Immature natural killer cell (primary cell): Measurements from ENCODE around the gene IL6. TPM values are rescaled to one million over a fixed set of nuclear protein-coding genes. Genes with fewer than 3 reads are reported as not detected.
"Not testable (repeated sequence)": the region's sequence is repeated elsewhere in the genome, so short reads cannot be mapped to it uniquely, and the experiment has no call there.

Experiments used
- DNase-seq, 3 donors: peaks; one replicate each; pipeline ENCODE4 v3.0.0; 2022; ENCODE audit warnings: mixed read lengths in 1 of 3
- H3K27ac Mint-ChIP-seq, 6 donors: one replicate each; pipeline ENCODE4 v1.8.0; 2020; ENCODE audit warnings: mixed read lengths in 6 of 6, mild to moderate bottlenecking in 5 of 6, inconsistent platforms in 4 of 6, moderate library complexity in 3 of 6
- H3K27me3 Mint-ChIP-seq, 3 donors: one replicate each; pipeline ENCODE4 v1.8.0; 2020 to 2021; ENCODE audit warnings: low read depth in 3 of 3, mild to moderate bottlenecking in 3 of 3, mixed read lengths in 3 of 3, moderate library complexity in 3 of 3, inconsistent platforms in 1 of 3
- H3K36me3 Mint-ChIP-seq, 3 donors: one replicate each; pipeline ENCODE4 v1.8.0; 2020; ENCODE audit warnings: mixed read lengths in 3 of 3, inconsistent platforms in 2 of 3, mild to moderate bottlenecking in 2 of 3
- H3K4me1 Mint-ChIP-seq, 2 donors: one replicate each; pipeline ENCODE4 v1.8.0; 2020; ENCODE audit warnings: inconsistent platforms in 2 of 2, mild to moderate bottlenecking in 2 of 2, mixed read lengths in 2 of 2, moderate library complexity in 1 of 2
- H3K4me3 Mint-ChIP-seq, 5 donors: one replicate each; pipeline ENCODE4 v1.8.0; 2020; ENCODE audit warnings: mild to moderate bottlenecking in 5 of 5, mixed read lengths in 5 of 5, inconsistent platforms in 3 of 5, moderate library complexity in 3 of 5
- H3K9me3 Mint-ChIP-seq, 6 donors: one replicate each; pipeline ENCODE4 v1.8.0; 2020; ENCODE audit warnings: mild to moderate bottlenecking in 6 of 6, mixed read lengths in 6 of 6, inconsistent platforms in 4 of 6, moderate library complexity in 3 of 6
- polyA plus RNA-seq, 3 donors: library from polyadenylated mRNA; unstranded; fragments of 300-500 nt; fragmentation: Illumina TruSeq; gene quantifications; one replicate each; pipeline ENCODE4 v1.2.3, GENCODE V29; 2021

IL6 gene
- polyA plus RNA-seq, result not detected

DNA sequence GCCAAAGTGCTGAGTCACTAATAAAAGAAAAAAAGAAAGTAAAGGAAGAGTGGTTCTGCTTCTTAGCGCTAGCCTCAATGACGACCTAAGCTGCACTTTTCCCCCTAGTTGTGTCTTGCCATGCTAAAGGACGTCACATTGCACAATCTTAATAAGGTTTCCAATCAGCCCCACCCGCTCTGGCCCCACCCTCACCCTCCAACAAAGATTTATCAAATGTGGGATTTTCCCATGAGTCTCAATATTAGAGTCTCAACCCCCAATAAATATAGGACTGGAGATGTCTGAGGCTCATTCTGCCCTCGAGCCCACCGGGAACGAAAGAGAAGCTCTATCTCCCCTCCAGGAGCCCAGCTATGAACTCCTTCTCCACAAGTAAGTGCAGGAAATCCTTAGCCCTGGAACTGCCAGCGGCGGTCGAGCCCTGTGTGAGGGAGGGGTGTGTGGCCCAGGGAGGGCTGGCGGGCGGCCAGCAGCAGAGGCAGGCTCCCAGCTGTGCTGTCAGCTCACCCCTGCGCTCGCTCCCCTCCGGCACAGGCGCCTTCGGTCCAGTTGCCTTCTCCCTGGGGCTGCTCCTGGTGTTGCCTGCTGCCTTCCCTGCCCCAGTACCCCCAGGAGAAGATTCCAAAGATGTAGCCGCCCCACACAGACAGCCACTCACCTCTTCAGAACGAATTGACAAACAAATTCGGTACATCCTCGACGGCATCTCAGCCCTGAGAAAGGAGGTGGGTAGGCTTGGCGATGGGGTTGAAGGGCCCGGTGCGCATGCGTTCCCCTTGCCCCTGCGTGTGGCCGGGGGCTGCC lies at the start of gene IL6:
Gene IL6 (plus strand): TSS at position 294 of the 807 bp plus-strand sequence. CDS start 63 bp downstream, at position 357.
- peak within 1 kb of the TSS; percentile 44 to 67 (median 47) for H3K4me3 Mint-ChIP-seq
- H3K36me3 Mint-ChIP-seq, result no peaks in the 10 kb centered on the region
- no peak for DNase-seq
- no peaks in the 10 kb centered on the region for H3K9me3 Mint-ChIP-seq
- H3K27ac Mint-ChIP-seq, result peak within 1 kb of the TSS in 1 of 6 donors; percentile 5
- H3K27me3 Mint-ChIP-seq, result peaks cover 4 to 8% (median 6%) of the 10 kb centered on the region in 3 donors
- H3K4me1 Mint-ChIP-seq, result peaks cover 17% of the 10 kb centered on the region in 2 donors

DNA sequence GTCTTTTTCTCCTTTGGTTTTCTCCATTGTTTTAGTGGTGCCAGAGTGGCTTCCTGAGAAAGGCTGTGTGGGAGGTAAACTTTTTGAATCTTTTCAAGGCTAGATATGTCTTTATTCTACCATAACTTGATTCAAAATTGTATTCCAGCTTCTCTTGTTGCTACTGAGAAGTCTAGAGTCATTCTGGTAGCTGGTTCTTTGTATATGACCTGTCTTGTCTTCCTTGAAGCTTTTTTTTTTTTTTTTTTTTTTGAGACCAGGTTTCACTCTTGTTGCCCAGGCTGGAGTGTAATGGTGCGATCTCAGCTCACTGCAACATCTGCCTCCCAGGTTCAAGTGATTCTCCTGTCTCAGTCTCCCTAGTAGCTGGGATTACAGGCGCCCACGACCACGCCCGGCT lies 49.7 kb upstream of the IL6 start:
- Mint-ChIP-seq H3K4me1 (peaks cover 4 to 15% of the 10 kb centered on the region in 2 donors), H3K27me3 (peaks cover 0 to 12% (median 2%) of the 10 kb centered on the region in 3 donors)
- H3K4me3 Mint-ChIP-seq, H3K9me3 Mint-ChIP-seq, H3K27ac Mint-ChIP-seq, H3K36me3 Mint-ChIP-seq, DNase-seq: not testable (repeated sequence)

DNA sequence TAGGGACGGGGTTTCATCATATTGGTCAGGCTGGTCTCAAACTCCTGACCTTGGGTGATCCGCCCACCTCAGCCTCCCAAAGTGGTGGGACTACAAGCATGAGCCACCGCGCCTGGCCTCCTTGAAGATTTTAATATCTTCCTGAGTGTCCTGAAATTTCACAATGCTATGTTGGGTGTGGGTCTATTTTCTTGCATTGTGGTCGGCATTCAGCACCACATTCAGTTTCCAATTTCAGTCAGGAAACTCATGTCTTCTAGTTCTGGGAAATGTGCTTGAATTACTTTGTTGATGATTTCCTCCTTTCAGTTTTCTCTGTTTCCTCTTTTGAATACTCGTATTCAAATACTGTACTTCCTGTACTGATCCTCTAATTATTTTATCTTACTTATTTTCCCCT lies 49.3 kb upstream of the IL6 start:
- no peak for DNase-seq

GRCh38 chr7:22680482-22680911 lies 46.5 kb upstream of the IL6 start:
- H3K27me3 Mint-ChIP-seq, result peaks cover 0 to 15% (median 2%) of the 10 kb centered on the region in 3 donors
- no peak overlapping the region for H3K4me3 Mint-ChIP-seq
- H3K27ac Mint-ChIP-seq, result no peak overlapping the region
- DNase-seq, result no peak
- H3K9me3 Mint-ChIP-seq, result no peaks in the 10 kb centered on the region
- H3K4me1 Mint-ChIP-seq, result peaks cover 4 to 15% of the 10 kb centered on the region in 2 donors
- no peaks in the 10 kb centered on the region for H3K36me3 Mint-ChIP-seq

More for the DNA sequence above, 49.3 kb upstream of the IL6 start:
- Mint-ChIP-seq H3K36me3 (no peaks in the 10 kb centered on the region), H3K9me3 (peaks cover 0 to 2% (median 0%) of the 10 kb centered on the region in 6 donors), H3K27me3 (peaks cover 0 to 12% (median 2%) of the 10 kb centered on the region in 3 donors), H3K4me3 (no peak overlapping the region), H3K27ac (peak overlapping the region in 1 of 6 donors; percentile 44), H3K4me1 (peaks cover 4 to 15% of the 10 kb centered on the region in 2 donors)

GRCh38 chr7:22681312-22681711 lies 45.7 kb upstream of the IL6 start:
- no peak for DNase-seq
- H3K27me3 Mint-ChIP-seq, result peaks cover 0 to 15% (median 2%) of the 10 kb centered on the region in 3 donors
- H3K4me1 Mint-ChIP-seq, result peaks cover 0 to 9% of the 10 kb centered on the region in 2 donors
- no peaks in the 10 kb centered on the region for H3K36me3 Mint-ChIP-seq
- no peak overlapping the region for H3K27ac Mint-ChIP-seq
- no peak overlapping the region for H3K4me3 Mint-ChIP-seq
- H3K9me3 Mint-ChIP-seq, result no peaks in the 10 kb centered on the region

GRCh38 chr7:22681852-22682657 lies 44.9 kb upstream of the IL6 start:
- no peak overlapping the region for H3K4me3 Mint-ChIP-seq
- H3K27me3 Mint-ChIP-seq, result peaks cover 0 to 15% (median 2%) of the 10 kb centered on the region in 3 donors
- no peaks in the 10 kb centered on the region for H3K36me3 Mint-ChIP-seq
- peaks cover 0 to 9% of the 10 kb centered on the region in 2 donors for H3K4me1 Mint-ChIP-seq
- H3K9me3 Mint-ChIP-seq, result no peaks in the 10 kb centered on the region
- DNase-seq, result no peak
- H3K27ac Mint-ChIP-seq, result no peak overlapping the region

DNA sequence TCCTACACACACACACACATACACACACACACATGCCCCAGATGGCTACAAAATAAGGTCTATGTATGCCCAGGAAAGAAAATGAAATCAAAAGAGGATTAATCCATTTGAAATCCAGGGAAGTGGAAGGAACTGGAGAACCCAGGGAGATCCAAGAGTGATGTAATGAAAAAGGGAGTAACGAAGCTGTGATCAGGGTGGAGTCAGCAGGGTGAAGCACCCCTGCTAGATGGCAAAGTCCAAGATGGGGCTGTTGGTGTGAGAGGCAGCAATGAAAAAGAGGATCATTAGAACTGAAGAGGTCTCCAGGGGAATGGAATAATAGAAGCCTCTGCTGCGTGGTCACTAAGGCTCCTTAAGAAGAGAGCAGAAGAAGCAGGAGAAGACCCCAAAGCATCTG lies 43.6 kb upstream of the IL6 start:
- Mint-ChIP-seq H3K4me1 (peaks cover 0 to under 1% of the 10 kb centered on the region in 2 donors), H3K36me3 (no peaks in the 10 kb centered on the region), H3K4me3 (no peak overlapping the region), H3K27me3 (peaks cover 0 to 19% (median 4%) of the 10 kb centered on the region in 3 donors), H3K9me3 (no peaks in the 10 kb centered on the region), H3K27ac (no peak overlapping the region)
- DNase-seq, result no peak

DNA sequence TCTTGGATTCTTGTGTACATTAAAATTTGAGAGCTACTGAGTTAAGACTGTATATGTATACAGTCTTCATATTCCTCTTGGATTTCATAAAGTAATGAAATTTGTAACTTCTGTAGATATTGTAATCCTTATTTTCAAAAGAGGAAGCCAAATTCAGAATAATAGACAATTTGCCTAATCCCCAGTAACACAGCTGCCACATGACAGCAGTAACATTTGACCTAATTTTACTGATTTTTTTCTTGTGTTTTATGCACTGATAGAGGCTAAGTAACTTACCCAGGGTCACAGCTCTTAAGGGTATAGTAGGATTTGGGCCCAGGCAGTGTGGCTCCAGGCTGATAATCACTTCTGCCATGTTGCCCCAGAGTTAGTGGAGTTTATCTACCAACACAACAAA lies 40.4 kb upstream of the IL6 start:
- H3K4me1 Mint-ChIP-seq, result no peaks in the 10 kb centered on the region
- peaks cover 0 to 15% (median 1%) of the 10 kb centered on the region in 3 donors for H3K27me3 Mint-ChIP-seq
- no peak for DNase-seq
- H3K27ac Mint-ChIP-seq, result no peak overlapping the region
- H3K9me3 Mint-ChIP-seq, result no peaks in the 10 kb centered on the region
- H3K4me3 Mint-ChIP-seq, result no peak overlapping the region
- H3K36me3 Mint-ChIP-seq, result no peaks in the 10 kb centered on the region

DNA sequence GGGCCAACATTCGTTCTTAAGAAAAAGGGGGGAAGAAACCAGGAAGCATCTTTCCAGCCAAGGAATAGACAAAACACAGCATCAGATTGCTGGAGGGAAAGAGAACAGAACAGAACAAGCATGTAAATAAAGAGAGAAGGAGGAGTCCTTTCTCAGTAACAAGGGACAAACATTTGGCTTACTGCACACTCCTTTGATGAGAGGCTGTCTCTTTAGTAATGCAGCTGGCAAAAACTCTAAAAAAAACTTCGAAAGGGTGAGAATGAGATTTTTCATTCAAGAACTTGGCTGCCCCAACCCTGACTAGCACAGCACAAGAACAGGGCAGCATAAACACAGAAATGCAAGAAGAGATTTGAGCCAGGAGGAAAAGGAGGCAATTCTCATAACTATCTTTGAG lies 38.9 kb upstream of the IL6 start:
- H3K4me1 Mint-ChIP-seq, result no peaks in the 10 kb centered on the region
- DNase-seq, result no peak
- H3K9me3 Mint-ChIP-seq, result no peaks in the 10 kb centered on the region
- no peak overlapping the region for H3K27ac Mint-ChIP-seq
- H3K27me3 Mint-ChIP-seq, result peaks cover 0 to 12% (median 1%) of the 10 kb centered on the region in 3 donors
- no peak overlapping the region for H3K4me3 Mint-ChIP-seq
- no peaks in the 10 kb centered on the region for H3K36me3 Mint-ChIP-seq

- not testable (repeated sequence) for H3K27me3 Mint-ChIP-seq, DNase-seq, H3K4me3 Mint-ChIP-seq, H3K4me1 Mint-ChIP-seq, H3K36me3 Mint-ChIP-seq, H3K27ac Mint-ChIP-seq, H3K9me3 Mint-ChIP-seq
These were observed 38.1 kb upstream of the IL6 start for GRCh38 chr7:22688934-22689333.

DNA sequence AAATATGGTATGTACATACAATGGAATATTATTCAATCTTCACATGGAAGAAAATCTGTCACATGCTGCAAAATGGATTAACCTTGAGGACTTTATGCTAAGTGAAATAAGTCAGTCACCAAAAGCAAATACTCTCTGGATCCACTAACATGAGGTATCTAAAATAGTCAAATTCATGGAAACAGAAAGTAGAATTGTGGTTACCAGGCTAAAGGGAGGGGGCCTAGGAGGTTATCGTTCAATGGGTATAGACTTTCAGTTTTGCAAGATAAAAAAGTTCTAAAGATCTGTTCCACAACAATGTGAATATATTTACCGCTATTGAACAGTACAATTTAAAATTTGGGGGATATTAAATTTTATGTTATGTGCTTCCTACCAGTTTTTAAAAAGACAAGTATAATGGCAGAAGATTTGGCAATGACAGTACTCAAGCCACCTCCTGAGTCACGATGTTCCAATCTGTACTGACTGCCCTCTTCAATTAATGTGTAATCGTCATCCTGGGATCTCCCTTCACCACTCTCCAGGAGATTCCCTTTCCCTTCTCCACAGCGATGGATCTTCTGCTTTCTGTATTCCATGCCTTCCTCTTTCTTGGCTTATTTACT lies 32.3 kb upstream of the IL6 start:
- Mint-ChIP-seq H3K36me3 (no peaks in the 10 kb centered on the region), H3K4me3 (no peak overlapping the region), H3K4me1 (no peaks in the 10 kb centered on the region), H3K27me3 (peaks cover 0 to 8% (median 0%) of the 10 kb centered on the region in 3 donors), H3K9me3 (no peaks in the 10 kb centered on the region), H3K27ac (no peak overlapping the region)
- no peak for DNase-seq

GRCh38 chr7:22695476-22696132 lies 31.4 kb upstream of the IL6 start:
- Mint-ChIP-seq H3K27ac (no peak overlapping the region), H3K9me3 (no peaks in the 10 kb centered on the region), H3K4me3 (no peak overlapping the region), H3K27me3 (peaks cover 0 to 6% (median 0%) of the 10 kb centered on the region in 3 donors), H3K36me3 (no peaks in the 10 kb centered on the region), H3K4me1 (no peaks in the 10 kb centered on the region)
- no peak for DNase-seq

DNA sequence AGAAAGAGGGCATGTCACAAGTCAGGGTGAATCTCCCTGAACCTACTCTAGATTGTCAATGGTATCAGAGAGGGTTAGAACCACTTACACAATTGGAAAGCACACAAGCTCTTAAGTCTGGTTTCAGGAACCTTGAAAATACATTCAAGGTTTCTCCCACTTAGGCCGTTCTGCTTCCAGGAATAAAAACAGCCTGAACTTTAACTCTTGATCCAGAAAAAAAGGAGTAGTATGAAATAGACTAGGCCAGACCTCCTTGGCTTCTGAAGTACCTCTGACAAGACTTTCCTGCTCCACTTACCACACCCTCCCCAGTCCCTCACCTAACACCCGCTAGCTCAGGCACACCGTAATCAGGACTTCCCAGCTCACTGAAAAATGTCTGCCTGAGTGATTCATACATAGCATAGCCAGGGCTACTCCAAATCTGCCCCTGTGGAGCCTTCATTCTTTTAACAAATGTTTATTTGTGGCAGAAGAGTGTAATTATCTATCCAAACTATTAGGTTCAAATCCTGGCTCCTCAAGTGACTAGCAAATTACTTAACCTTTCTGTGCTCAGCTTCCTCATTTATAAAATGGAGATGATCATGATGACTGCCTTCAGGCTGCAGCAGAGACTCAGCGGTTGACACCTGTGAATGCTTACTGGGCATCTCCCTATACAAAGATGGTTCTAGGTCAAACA lies 30.3 kb upstream of the IL6 start:
- Mint-ChIP-seq H3K4me1 (no peaks in the 10 kb centered on the region), H3K27me3 (peaks cover 0 to 4% (median 0%) of the 10 kb centered on the region in 3 donors), H3K9me3 (no peaks in the 10 kb centered on the region), H3K27ac (no peak overlapping the region), H3K4me3 (no peak overlapping the region), H3K36me3 (no peaks in the 10 kb centered on the region)
- DNase-seq, result no peak
